Jurkat, Clone E6-1 (cell line): Measurements from ENCODE around the gene APOBEC3A.
"Not testable (repeated sequence)": the region's sequence is repeated elsewhere in the genome, so short reads cannot be mapped to it uniquely, and the experiment has no call there.

Source experiments
- DNase-seq: peaks from one replicate; pipeline ENCODE4 v3.0.0-alpha.2; 2011; ENCODE audit warnings: low read depth, low spot score
- H3K4me3 ChIP-seq: 2 replicates; pipeline ENCODE4 v1.5.1; 2011; ENCODE audit warnings: mild to moderate bottlenecking, low read length, control low read depth, moderate library complexity

The APOBEC3A gene

DNA sequence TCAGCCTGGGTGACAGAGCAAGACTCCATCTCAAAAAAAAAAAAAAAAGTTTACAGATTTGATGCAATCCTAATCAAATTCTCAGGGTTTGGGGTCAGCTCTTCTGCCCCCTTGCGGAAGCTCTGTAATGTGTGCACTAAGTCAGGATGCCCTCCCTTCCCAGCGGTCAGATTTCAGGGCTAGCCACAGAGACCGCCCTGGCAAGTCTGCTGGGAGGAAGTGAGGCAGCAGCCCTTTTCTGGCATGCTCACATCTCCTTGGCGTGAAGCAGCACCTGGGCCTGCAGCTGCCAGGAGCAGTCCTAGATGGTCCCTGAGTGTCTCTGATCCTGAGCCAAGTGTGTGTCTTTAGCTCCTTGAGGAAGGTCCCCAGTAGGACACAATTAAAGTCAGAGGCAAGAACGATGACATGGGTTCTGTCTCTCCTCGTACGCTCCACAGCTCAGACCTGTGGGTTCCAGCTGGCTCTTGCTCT is 45.8 kb downstream of the APOBEC3A start:
- H3K4me3 ChIP-seq, result no peak overlapping the region
- DNase-seq, result peak; percentile 82

DNA sequence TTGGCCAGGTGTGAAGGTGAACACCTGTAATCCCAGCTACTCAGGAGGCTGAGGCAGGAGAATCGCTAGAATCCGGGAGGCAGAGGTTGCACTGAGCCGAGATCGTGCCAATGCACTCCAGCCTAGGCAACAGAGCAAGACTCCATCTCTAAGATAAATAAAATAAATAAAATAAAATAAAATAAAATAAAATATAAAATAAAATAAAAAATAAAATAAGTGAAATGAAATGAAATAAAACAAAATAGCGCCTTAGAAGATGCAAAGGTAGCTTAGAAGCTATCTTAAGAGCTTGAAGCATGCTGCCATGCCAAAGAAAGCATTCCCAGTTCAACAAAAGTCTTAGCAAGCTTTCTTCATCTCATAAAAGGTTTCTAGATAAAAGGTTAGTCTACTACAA is 49.8 kb downstream of the APOBEC3A start:
- no peak overlapping the region for H3K4me3 ChIP-seq
- DNase-seq, result no peak

DNA sequence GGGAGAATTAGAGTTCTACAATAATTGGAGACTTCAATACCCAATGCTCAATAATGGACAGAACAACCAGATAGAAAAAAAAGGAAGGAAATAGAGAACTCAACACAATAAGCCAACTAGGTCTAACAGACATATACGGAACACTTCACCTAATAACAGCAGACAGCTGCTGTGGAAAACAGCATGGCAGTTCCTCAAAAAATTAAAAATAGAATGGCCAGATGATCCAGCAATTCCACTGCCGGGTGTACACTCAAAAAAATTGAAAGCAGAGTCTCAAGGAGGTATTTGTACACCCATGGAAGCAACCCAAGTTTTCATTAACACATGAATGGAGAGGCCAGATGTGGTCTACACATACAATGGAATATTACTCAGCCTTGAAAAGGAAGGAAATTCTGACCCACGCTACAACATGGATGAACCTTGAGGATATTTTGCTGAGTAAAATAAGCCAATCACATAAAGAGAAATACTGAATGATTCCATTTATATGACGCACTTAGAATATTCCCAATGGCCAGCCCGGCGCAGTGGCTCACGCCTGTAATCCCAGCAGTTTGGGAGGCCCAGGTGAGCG is 51.0 kb downstream of the APOBEC3A start:
- not testable (repeated sequence) for DNase-seq, H3K4me3 ChIP-seq

DNA sequence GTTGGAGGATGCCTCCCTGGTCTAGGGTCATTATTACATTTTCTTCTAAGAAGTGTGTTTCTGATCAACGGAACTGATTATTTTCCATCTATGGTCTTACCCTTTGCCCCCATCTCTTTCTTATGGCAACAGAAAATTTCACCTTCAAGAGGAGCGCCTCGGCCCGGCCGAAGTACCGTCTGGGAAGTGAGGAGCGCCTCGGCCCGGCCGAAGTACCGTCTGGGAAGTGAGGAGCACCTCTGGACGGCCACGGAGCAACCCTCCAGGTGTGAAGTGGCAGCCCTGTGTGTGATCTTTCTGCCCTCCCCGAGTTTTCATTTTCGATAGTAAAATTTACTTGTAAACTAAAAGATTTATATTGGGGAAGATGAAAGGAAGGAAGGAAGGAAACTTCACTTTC is 53.5 kb downstream of the APOBEC3A start:
- DNase-seq, result no peak
- H3K4me3 ChIP-seq, result no peak overlapping the region
